Measurements from ENCODE around the gene PPARG. TPM values are rescaled to one million over a fixed set of nuclear protein-coding genes. Genes with fewer than 3 reads are reported as not detected.
"Not testable (repeated sequence)": the region's sequence is repeated elsewhere in the genome, so short reads cannot be mapped to it uniquely, and the experiment has no call there.

PPARG gene
- total RNA-seq, 4 donors from 2014 or later, result 9.7 to 17.8 (median 11.7) TPM

DNA sequence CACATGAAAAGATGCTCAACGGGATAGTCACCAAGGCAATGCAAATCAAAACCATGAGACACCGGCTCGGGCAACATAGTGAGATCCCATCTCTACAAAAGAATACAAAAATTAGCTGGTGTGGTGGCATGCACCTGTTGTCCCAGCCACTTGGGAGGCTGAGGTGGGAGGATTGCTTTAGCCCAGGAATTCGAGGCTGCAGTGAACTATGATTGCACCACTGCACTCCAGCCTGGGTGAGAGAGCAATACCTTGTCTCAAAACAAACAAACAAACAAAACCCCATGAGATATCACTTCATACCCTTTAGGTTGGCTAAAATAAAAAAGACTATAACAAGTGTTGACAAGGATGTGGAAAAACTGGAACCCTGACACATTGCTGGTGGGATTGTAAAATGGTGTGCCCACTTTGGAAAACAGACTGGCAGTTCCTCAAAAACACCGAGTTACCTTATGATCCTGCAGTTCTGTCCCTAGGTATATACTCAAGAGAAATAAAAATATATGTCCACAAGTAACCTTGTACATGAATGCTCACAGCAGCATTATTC is 3.8 kb upstream of the PPARG start:
- H3K27me3 ChIP-seq, result peaks cover 19% of the 10 kb centered on the region
- H3K27ac ChIP-seq, result no peak overlapping the region
- H3K36me3 ChIP-seq, result no peaks in the 10 kb centered on the region
- DNase-seq (ENCODE audit: low spot score in 2 of 2), result no peak
- 79% methylated on average over 5 of the region's 5 CpGs for WGBS
- no peaks in the 10 kb centered on the region for H3K9me3 ChIP-seq
- H3K4me3 ChIP-seq, result no peak overlapping the region
- no peak for TF ChIP-seq POLR2A (IDR thresholded peaks at IDR 0.05)
- TF ChIP-seq EP300 (IDR thresholded peaks at IDR 0.05), result no peak
- no peak for TF ChIP-seq CTCF (IDR thresholded peaks at IDR 0.05)
- TF ChIP-seq POLR2AphosphoS5 (IDR thresholded peaks at IDR 0.05), result no peak
- H3K4me1 ChIP-seq, result peaks cover 21% of the 10 kb centered on the region

DNA sequence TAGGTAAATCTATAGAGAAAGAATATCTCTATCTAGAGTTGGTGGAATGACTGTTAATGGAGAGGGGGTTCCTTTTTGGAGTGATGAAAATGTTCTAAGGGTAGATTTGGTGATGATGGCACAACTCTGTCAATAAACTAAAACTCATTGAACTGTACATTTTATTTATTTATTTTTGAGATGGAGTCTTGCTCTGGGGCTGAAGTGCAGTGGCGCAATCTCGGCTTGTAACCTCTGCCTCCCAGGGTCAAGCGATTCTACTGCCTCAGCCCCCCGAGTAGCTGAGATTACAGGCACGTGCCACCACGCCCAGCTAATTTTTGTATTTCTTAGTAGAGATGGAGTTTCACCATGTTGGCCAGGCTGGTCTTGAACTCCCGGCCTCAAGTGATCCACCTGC is 3.1 kb upstream of the PPARG start:
- not testable (repeated sequence) for H3K9me3 ChIP-seq; H3K36me3 ChIP-seq; H3K4me3 ChIP-seq; DNase-seq (ENCODE audit: low spot score in 2 of 2); H3K27ac ChIP-seq
- Histone ChIP-seq H3K27me3 (peaks cover 19% of the 10 kb centered on the region), H3K4me1 (peaks cover 21% of the 10 kb centered on the region)
- WGBS, result 95% methylated on average over 7 of the region's 7 CpGs

DNA sequence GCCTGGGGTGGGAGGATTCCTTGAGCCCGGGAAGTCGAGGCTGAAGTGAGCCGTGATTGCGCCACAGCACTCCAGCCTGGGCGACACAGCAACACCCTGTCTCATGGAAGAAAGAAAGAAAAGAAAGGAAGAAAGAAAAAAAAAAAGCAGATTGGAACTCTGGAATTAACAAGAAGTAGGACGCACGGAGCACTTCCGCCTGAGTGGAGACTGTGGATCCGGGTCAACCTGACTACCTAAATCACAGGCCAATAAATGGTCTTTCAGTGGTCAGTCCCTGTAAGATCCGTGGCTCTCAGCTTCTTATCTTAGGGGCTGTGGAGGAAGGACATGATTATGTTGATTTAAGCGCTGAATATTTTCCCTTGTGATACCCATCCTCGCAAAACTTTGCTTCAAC is 2.4 kb upstream of the PPARG start:
- Histone ChIP-seq H3K36me3 (no peaks in the 10 kb centered on the region), H3K4me3 (no peak overlapping the region), H3K27me3 (peaks cover 19% of the 10 kb centered on the region), H3K4me1 (peaks cover 21% of the 10 kb centered on the region), H3K27ac (no peak overlapping the region), H3K9me3 (no peaks in the 10 kb centered on the region)
- 90% methylated on average over 12 of the region's 12 CpGs for WGBS
- DNase-seq (ENCODE audit: low spot score in 2 of 2), result no peak
- TF ChIP-seq EP300 (IDR thresholded peaks at IDR 0.05) (no peak), POLR2A (IDR thresholded peaks at IDR 0.05) (no peak), CTCF (IDR thresholded peaks at IDR 0.05) (no peak), POLR2AphosphoS5 (IDR thresholded peaks at IDR 0.05) (no peak)

- Histone ChIP-seq H3K4me3 (peak overlapping the region; percentile 85), H3K27ac (peak overlapping the region; percentile 66), H3K36me3 (no peaks in the 10 kb centered on the region), H3K4me1 (peaks cover 21% of the 10 kb centered on the region), H3K27me3 (peaks cover 19% of the 10 kb centered on the region), H3K9me3 (no peaks in the 10 kb centered on the region)
- TF ChIP-seq EP300 (IDR thresholded peaks at IDR 0.05), result no peak
- no peak for TF ChIP-seq POLR2AphosphoS5 (IDR thresholded peaks at IDR 0.05)
- DNase-seq (ENCODE audit: low spot score in 2 of 2), result peak in 1 of 2 donors; percentile 65
- 29% methylated on average over 27 of the region's 33 CpGs for WGBS
Measured at GRCh38 chr3:12286927-12287726, 1.7 kb upstream of the PPARG start.

GRCh38 chr3:12287727-12288181 is 1.1 kb upstream of the PPARG start:
- WGBS, result no CpG with 5 or more reads among the region's 63 CpGs
- Histone ChIP-seq H3K4me3 (peak overlapping the region; percentile 85), H3K36me3 (no peaks in the 10 kb centered on the region), H3K4me1 (peaks cover 21% of the 10 kb centered on the region), H3K27me3 (peaks cover 19% of the 10 kb centered on the region), H3K9me3 (no peaks in the 10 kb centered on the region), H3K27ac (peak overlapping the region; percentile 82)
- TF ChIP-seq POLR2AphosphoS5 (IDR thresholded peaks at IDR 0.05), result no peak
- TF ChIP-seq EP300 (IDR thresholded peaks at IDR 0.05), result no peak
- no peak for TF ChIP-seq POLR2A (IDR thresholded peaks at IDR 0.05)
- TF ChIP-seq CTCF (IDR thresholded peaks at IDR 0.05), result no peak
- DNase-seq (ENCODE audit: low spot score in 2 of 2), result no peak

DNA sequence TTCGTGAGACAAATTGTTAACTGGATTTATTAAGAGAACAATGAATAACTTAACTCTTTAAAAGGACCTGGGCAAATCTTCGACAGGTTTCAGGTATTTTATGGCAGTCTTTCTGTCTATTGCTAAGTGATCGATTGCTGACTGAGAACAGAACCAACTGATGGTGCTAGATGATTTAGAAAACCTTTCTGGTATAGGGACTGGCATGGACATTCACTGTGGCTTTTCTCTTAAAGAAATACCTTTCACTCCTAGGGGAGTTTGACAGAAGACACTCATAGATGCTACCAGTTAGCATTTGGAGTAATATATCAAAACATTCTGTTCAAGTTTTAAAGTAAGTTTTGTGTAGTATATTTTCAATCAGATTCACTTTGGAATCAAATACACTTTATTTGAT is 654 bp downstream of the PPARG start:
- Histone ChIP-seq H3K4me3 (peak overlapping the region; percentile 85), H3K27me3 (peaks cover 19% of the 10 kb centered on the region)

More for the DNA sequence above, 654 bp downstream of the PPARG start:
- 41% methylated on average over 3 of the region's 3 CpGs for WGBS
- DNase-seq (ENCODE audit: low spot score in 2 of 2), result no peak
- H3K4me1 ChIP-seq, result peaks cover 21% of the 10 kb centered on the region
- no peak for TF ChIP-seq POLR2AphosphoS5 (IDR thresholded peaks at IDR 0.05)
- TF ChIP-seq EP300 (IDR thresholded peaks at IDR 0.05), result no peak
- TF ChIP-seq CTCF (IDR thresholded peaks at IDR 0.05), result no peak
- TF ChIP-seq POLR2A (IDR thresholded peaks at IDR 0.05), result no peak
- H3K9me3 ChIP-seq, result no peaks in the 10 kb centered on the region
- no peak overlapping the region for H3K27ac ChIP-seq
- H3K36me3 ChIP-seq, result no peaks in the 10 kb centered on the region

All from suprapubic skin (tissue), 4 donors.